Endothelial cell of umbilical vein (primary cell): ENCODE measurements around the gene NUDT22. TPM values are rescaled to one million over a fixed set of nuclear protein-coding genes. Genes with fewer than 3 reads are reported as not detected.
A peak's percentile ranks its signal among the peaks of the same experiment; 100 is the strongest.

ENCODE experiments used
- BruUV-seq: library from RNA; stranded (reverse); fragments of 400-500 nt; replicated peaks from 2 replicates; lab custom pipeline; 2021; lab: Mats Ljungman, UMichigan
- CTCF ChIA-PET: fragments of 300-600, 350-600 bp; sonication (Branson Sonifier 250); formaldehyde crosslinking; loops from one replicate; lab custom pipeline; 2021; ENCODE audit warnings: antibody characterized with exemption, inconsistent platforms; lab: Charles Lee
- POLR2A ChIA-PET: fragments of 300-600, 350-600 bp; sonication (Branson Sonifier 250); formaldehyde crosslinking; loops from one replicate; lab custom pipeline; 2021; ENCODE audit warnings: antibody characterized with exemption, inconsistent platforms; lab: Charles Lee
- DNase-seq: peaks from one replicate; pipeline ENCODE4 v3.0.0-alpha.2; 2011; ENCODE audit warnings: low read depth, low spot score
- FAIRE-seq: peaks from 2 replicates; lab custom pipeline; 2011; peaks lifted over from hg19 to GRCh38; lab: Jason Lieb, UNC
- H2AFZ ChIP-seq: 2 replicates; pipeline ENCODE4 v1.6.0; 2012; ENCODE audit warnings: low read depth, low read length, control low read depth, inconsistent platforms
- H3K27ac ChIP-seq: 2 replicates; pipeline ENCODE4 v1.5.1; 2011; ENCODE audit warnings: low read depth, mild to moderate bottlenecking, control low read depth, low read length, moderate library complexity; ENCODE audit not compliant: insufficient read depth
- H3K27me3 ChIP-seq, 2 experiments: 2 replicates each; pipeline versions ENCODE4 v1.6.0 to v1.6.1; 2011; ENCODE audit warnings: low read length in 2 of 2, mixed read lengths in 1 of 2; ENCODE audit not compliant: control insufficient read depth in 2 of 2, insufficient read depth in 2 of 2
- H3K36me3 ChIP-seq, 2 experiments: 2 replicates in 1 of 2; 3 replicates in 1 of 2; pipeline ENCODE4 v1.5.1; 2011; ENCODE audit warnings: low read length in 2 of 2, mild to moderate bottlenecking in 1 of 2, moderate library complexity in 1 of 2; ENCODE audit not compliant: control insufficient read depth in 2 of 2, insufficient read depth in 2 of 2; ENCODE audit errors: extremely low read depth in 1 of 2
- H3K4me1 ChIP-seq: 3 replicates; pipeline ENCODE4 v1.5.1; 2011; ENCODE audit warnings: mild to moderate bottlenecking, low read length; ENCODE audit not compliant: control insufficient read depth, insufficient read depth; ENCODE audit errors: extremely low read depth
- H3K4me2 ChIP-seq: 2 replicates; pipeline ENCODE4 v1.6.1; 2011; ENCODE audit warnings: low read length, control low read depth, mixed read lengths; ENCODE audit not compliant: insufficient read depth
- H3K4me3 ChIP-seq, 3 experiments: fragments of 200-600 bp in 1 of 3; sonication (generic), shearing (Covaris generic) in 1 of 3; replicated peaks in 1 of 3; 2 replicates each; pipeline ENCODE4 v1.5.1; 2011 to 2016; ENCODE audit warnings: control low read depth in 3 of 3, low read length in 3 of 3, mild to moderate bottlenecking in 2 of 3, inconsistent platforms in 1 of 3, low read depth in 1 of 3, moderate library complexity in 1 of 3; ENCODE audit not compliant: insufficient read depth in 1 of 3
- H3K79me2 ChIP-seq: 2 replicates; pipeline ENCODE4 v1.6.0; 2012; ENCODE audit warnings: low read length, inconsistent platforms; ENCODE audit not compliant: control insufficient read depth, insufficient read depth
- H3K9ac ChIP-seq: replicated peaks from 2 replicates; pipeline ENCODE3; 2011; ENCODE audit warnings: low read length, control low read depth; ENCODE audit not compliant: insufficient read depth; ENCODE audit errors: extremely low read depth
- H3K9me1 ChIP-seq: replicated peaks from 3 replicates; pipeline ENCODE4 v1.6.0; 2011; ENCODE audit warnings: mild to moderate bottlenecking, low read length; ENCODE audit not compliant: control insufficient read depth, insufficient read depth; ENCODE audit errors: extremely low read depth
- H3K9me3 ChIP-seq: replicated peaks from 2 replicates; pipeline ENCODE4 v1.5.1; 2012; ENCODE audit warnings: low read length, inconsistent platforms; ENCODE audit not compliant: control insufficient read depth, insufficient read depth
- H4K20me1 ChIP-seq: replicated peaks from 2 replicates; pipeline ENCODE3; 2011; ENCODE audit warnings: mild to moderate bottlenecking, low read length; ENCODE audit not compliant: control insufficient read depth, insufficient read depth; ENCODE audit errors: extremely low read depth
- GATA2 ChIP-seq: IDR thresholded peaks from 2 replicates; pipeline ENCODE4 v1.7.0; 2011; ENCODE audit warnings: low read depth, mild to moderate bottlenecking, moderate library complexity, mixed read lengths, low read length; ENCODE audit not compliant: insufficient read length, insufficient read depth
- POLR2A ChIP-seq: IDR thresholded peaks from 2 replicates; pipeline ENCODE4 v1.6.1; 2012; ENCODE audit warnings: low read depth, mild to moderate bottlenecking, control low read depth, low read length
- POLR2AphosphoS5 ChIP-seq: IDR thresholded peaks from 2 replicates; pipeline ENCODE4 v1.6.1; 2012; ENCODE audit warnings: low read depth, mild to moderate bottlenecking, control low read depth, low read length, moderate library complexity; ENCODE audit not compliant: insufficient read depth
- dilution Hi-C: fragments of 300-500 bp; cut with MboI; formaldehyde crosslinking; loops from one replicate; pipeline ENCODE4 v1.15.0; 2019; ENCODE audit warnings: low sequenced_read_pairs; ENCODE audit not compliant: extremely low pct_ligation_motif_present
- intact Hi-C: fragments of 100-400 bp; cut with micrococcal nuclease; formaldehyde crosslinking; loops from one replicate; pipeline ENCODE4 v1.10.0; 2022
- polyA plus RNA-seq, 4 experiments: library from polyadenylated mRNA; depleted of rRNA in 3 of 4; stranded (reverse) in 3 of 4; unstranded in 1 of 4; fragments of >200 nt; gene quantifications; 2 replicates each; pipeline versions ENCODE4 v1.2.1 to v1.2.3, GENCODE V29; 2011 to 2012; ENCODE audit warnings: missing spikeins in 1 of 4
- total RNA-seq: library from RNA; stranded (reverse); gene quantifications from 2 replicates; pipeline ENCODE4 v1.2.3, GENCODE V29; 2021

The NUDT22 gene
- total and polyA plus RNA-seq, 2 donors (not counting 3 experiments of a cell fraction or from before 2014, with no cell fraction given), result 37.8 to 54.8 TPM

DNA sequence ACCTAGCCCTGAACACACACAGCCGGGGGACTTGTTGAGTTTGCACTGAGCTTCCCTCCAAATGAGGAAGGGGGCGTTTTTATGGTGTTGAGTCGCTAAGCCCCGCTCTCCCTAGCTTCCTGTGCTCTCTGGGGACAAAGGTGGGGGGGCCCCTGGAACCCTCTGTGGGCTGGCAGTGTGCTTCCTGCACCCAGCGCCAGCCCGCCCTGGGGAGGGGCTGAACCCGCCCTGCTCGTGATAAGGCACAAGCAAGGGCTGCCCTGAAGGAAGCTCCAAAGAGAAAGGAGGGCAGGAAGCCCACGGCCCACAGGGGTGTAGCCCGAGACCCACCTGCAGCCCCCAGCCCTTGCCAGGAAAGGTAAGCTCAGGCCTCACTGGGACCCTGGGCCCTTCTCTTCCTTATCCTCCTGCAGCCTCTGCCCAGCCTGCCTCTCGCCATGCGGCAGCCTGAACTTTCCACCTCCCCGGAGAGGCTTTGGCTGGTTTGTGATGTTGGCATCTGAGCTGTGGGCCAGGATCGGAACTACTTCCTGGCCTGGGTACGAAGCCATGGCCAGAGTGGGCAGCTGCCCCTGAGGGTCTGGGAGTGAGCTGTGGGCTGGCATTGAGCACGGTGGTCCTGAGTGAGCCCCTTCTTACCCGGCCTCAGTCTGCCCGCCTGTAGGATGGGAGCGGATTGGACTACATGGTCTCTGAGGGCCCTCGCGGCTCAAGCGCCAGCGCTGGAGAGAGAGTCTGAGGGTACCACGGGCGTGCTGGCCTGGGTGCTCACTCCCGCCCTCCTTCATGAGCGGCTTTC is 19.4 kb upstream of the NUDT22 start, which contains the start of gene FERMT3:
Gene FERMT3, plus strand, starts transcription at position 265 of the 799 bp plus-strand sequence. CDS start 644 bp downstream, outside the sequence.
- H3K27ac ChIP-seq, result peak within 1 kb of the TSS; percentile 91
- H4K20me1 ChIP-seq, result no peaks in the 10 kb centered on the region
- H3K36me3 ChIP-seq, result peaks cover 10 to 22% of the 10 kb centered on the region in 2 experiments
- peak within 1 kb of the TSS; percentile 18 to 42 (median 19) for H3K4me3 ChIP-seq
- DNase-seq (no peak), FAIRE-seq (peak; percentile 70)
- H3K27me3 ChIP-seq, result no peaks in the 10 kb centered on the region
- TF ChIP-seq POLR2A, result peak; percentile 45
- peak; percentile 12 for TF ChIP-seq POLR2AphosphoS5
- no peak for TF ChIP-seq GATA2
- peaks cover 12% of the 10 kb centered on the region for H3K79me2 ChIP-seq
- no peak within 1 kb of the TSS for H2AFZ ChIP-seq
- TSS peak; percentile 80 for BruUV-seq
- peak within 1 kb of the TSS; percentile 75 for H3K4me2 ChIP-seq
- ChIA-PET CTCF (interaction anchor here (0.7 to 11.5 kb wide), 15 partner anchors 10 to 147 kb away, joined by 3 to 413 read pairs (median 10); partner anchors contain the start of genes CATSPERZ, ESRRA, NUDT22 and PLCB3), POLR2A (interaction anchor here (0.6 to 1.6 kb wide), 3 partner anchors 21 to 94 kb away, joined by 5 to 6 read pairs (median 5); partner anchors contain the start of gene STIP1)
- peak within 1 kb of the TSS; percentile 71 for H3K9ac ChIP-seq
- H3K4me1 ChIP-seq, result peaks cover 34% of the 10 kb centered on the region
- dilution Hi-C loops (no loop called here), intact Hi-C loops (loop anchor here (1.0 kb wide), 4 partner anchors 20 to 35 kb away; partner anchors contain the start of genes DNAJC4, FKBP2, NUDT22 and STIP1)
- no peaks in the 10 kb centered on the region for H3K9me1 ChIP-seq
- no peaks in the 10 kb centered on the region for H3K9me3 ChIP-seq
